GM11168 (cell line): Measurements from ENCODE around the gene ZNF750.

ENCODE experiments used
- in situ Hi-C: fragments of 300-500 bp; cut with MboI; formaldehyde crosslinking; loops from one replicate; pipeline ENCODE4 v1.12.0; 2022; ENCODE audit warnings: low sequenced_read_pairs; ENCODE audit not compliant: unreplicated experiment

ZNF750 gene

DNA sequence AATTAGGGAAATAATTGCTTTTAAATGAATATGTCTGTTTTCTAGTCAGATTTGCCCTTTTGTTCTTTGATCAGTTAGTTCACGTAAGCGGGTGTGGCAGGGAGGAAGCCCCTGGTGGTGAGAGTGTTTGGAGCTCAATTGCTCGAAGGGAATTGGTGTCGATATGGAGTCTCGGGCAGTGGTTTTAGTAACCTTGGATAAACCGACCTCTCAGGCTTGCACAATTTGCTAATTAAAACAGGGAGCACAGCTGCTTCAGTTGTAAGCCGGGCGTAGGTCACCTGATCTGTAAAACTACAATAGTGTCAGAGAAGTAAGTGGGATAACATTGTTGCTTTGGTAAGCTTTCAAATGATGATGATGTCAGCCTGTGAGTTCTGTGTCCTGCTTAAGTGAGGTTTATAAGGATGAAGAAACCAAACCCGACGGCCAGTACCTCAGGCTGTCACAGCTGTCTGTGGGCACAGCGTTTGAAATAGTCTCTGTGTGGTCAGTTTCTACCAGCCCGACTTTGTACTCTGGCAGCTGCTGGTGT is 2.9 kb downstream of the ZNF750 start:
- in situ Hi-C loops = no loop called here

- in situ Hi-C loops = no loop called here
Measured at GRCh38 chr17:82835766-82836512, 3.9 kb downstream of the ZNF750 start.

DNA sequence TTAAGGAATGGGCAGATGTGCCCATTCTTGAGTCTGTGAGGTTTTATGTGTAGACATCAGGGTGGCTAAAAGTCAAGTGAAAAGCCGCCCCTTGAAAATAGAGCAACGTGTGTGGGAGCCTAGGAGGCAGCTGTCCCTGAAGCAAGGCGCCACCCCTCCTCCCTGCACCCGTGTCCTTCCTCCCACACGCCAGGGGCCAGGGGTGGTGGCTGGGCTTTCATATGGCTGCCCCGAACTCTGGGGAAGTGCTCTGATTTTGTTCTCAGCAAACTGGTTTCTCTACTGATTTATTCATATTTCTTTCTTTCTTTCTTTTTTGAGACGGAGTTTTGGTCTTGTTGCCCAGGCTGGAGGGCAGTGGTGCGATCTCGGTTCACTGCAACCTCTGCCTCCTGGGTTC is 4.7 kb downstream of the ZNF750 start:
- in situ Hi-C loops = no loop called here

DNA sequence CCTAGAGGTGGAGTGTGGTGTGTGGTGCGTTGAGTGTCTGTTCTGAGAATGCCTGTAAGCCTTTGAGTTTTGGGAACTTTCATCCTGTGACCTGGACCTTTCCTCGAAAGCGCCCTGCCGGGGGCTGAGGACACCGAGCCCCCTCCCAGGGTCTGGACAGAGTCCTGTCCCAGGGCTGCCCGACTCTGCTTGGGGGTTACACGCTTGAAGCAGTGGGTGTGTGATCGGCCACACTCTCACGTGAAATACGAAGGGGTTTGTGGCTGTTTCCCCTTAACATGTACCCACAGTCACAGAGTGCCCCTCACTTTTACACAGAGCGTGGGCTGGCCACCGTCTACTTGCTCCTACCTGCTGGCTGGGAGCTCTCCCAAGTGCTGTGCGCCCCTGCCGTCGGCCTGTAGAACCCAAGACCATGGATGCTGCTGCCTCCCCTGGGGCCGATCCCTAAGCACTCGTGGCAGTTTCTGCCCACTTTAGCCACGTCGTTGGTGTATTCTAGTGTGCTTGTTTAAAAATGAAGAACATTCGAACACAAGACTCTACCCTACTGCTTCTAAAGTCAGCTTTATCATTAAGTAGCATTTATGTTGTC is 6.8 kb downstream of the ZNF750 start:
- in situ Hi-C loops = no loop called here

DNA sequence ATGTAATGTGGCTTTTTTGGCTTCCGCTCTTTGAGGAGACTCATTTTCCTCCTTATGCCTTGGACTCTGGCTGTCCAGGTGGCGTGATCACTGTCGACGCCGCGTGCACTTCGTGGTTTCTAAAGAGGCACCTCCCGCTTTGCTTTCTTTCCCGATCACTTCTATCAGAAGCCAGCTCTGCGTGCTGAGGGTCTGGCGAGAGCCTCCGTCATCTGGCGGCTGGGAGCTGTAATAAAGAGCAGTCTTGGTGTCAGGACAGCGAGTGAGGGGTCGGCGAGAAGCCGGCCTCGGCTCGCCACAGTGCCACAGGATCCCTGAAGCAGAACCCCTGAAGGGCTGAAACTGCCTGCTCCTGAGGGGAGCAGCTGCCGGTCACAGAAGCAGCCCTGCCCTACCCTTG is 7.4 kb downstream of the ZNF750 start:
- in situ Hi-C loops = no loop called here

GRCh38 chr17:82831818-82832200 is 8.0 kb downstream of the ZNF750 start:
- in situ Hi-C loops = no loop called here

DNA sequence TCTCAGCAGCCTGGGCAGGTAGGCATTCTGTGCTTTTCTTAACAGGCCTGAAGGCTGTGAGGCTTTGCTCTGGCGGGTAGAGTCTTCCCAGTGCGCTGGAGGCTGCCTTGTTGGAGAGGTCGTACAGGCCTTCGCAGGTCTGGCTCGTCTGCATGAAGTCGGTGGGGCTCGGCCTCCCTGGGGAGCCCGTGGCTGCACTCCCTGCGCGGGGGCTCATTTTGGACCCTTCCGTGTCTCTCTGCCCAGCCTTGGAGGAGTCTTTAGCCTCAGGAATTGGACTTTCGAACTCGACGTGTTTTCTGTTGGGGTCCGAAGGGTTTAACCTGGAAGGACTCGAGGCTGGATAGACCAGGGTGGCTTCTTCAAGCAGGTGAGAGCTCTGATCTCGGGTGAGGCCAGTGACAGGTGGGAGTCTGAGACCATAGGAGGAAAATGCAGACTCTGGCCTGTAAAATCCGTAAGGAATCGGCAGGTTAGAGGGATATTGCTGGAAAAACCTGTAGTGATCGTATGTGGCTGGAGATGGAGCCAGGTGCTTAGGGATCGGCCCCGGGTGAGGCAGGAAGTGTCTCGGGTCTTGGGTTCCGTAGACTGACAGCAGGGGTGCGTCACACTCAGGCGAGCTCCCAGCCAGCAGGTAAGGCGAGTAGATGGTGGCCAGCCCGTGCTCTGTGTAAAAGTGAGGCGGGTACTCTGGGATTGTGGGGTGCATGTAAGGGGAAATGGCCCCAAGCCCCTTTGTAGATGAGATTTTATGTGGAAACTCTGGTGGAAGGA is 8.6 kb downstream of the ZNF750 start:
- in situ Hi-C loops = no loop called here

GRCh38 chr17:82830249-82830661 is 9.6 kb downstream of the ZNF750 start:
- in situ Hi-C loops = no loop called here

DNA sequence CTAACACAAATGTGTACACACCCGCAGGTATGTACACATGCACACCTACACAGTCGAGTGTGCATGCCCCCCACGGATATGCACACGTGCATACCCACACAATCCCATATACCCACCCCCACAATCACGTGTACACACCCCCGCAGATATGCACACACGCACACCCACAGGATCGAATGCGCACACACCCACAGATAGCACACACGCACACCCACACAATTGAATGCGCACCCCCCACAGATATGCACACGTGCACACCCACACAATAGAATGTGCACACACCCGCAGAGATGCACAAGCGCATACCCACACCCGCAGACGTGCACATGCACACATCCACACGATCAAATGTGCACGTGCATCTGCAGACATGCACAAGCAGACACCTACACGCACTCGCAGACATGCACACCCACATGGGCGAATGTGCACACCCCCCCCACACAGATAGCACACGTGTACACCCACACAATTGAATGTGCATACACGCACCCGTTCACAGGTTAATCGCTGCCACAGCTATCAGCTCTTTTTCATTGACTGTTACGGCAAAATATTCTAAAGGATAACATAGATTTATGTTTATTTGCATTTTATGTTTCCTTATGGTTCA is 10.8 kb downstream of the ZNF750 start:
- in situ Hi-C loops = no loop called here

GRCh38 chr17:82826956-82827355 is 12.9 kb downstream of the ZNF750 start:
- in situ Hi-C loops = no loop called here

DNA sequence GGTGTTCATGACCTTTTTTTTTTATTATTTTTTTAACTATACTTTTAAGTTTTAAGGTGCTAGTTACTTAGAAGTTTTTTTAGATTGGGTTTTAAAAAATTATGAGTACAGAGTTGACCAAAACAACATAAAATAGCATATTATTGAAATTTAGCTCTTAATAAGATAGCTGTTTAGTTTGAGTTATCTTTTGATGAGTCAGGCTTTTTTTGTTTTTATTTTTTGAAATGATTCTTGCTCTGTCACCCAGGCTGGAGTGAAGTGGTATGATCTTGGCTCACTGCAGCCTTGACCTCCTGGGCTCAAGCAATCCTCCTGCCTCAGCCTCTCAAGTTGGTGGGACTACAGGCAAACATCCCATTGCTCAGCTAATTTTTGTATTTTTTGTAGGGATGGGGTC is 13.6 kb downstream of the ZNF750 start:
- in situ Hi-C loops = no loop called here

GRCh38 chr17:82825540-82826124 is 14.2 kb downstream of the ZNF750 start:
- in situ Hi-C loops = no loop called here

DNA sequence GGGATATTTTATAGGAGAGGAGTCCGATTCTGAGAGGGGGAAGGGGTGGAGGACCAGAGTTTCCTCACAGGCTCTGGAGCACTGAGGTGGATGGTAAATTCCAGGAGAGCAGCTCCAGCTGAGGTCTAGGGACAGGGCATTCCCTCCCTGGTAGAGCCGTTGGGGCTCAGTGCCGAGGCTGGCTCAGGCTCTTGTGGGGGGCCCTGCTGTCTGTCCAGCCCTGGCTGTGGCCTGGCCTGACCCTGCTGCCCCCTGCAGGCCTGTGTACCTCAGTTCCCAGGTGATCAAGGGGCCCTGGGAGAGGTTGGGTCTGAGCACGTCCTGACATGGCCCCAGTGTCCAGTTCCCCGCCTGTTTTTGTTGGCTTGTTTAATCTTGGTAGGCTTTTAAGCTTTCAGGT is 16.8 kb downstream of the ZNF750 start:
- in situ Hi-C loops = no loop called here

GRCh38 chr17:82822281-82822680 is 17.5 kb downstream of the ZNF750 start:
- in situ Hi-C loops = no loop called here

GRCh38 chr17:82821554-82821953 is 18.3 kb downstream of the ZNF750 start:
- in situ Hi-C loops = no loop called here

DNA sequence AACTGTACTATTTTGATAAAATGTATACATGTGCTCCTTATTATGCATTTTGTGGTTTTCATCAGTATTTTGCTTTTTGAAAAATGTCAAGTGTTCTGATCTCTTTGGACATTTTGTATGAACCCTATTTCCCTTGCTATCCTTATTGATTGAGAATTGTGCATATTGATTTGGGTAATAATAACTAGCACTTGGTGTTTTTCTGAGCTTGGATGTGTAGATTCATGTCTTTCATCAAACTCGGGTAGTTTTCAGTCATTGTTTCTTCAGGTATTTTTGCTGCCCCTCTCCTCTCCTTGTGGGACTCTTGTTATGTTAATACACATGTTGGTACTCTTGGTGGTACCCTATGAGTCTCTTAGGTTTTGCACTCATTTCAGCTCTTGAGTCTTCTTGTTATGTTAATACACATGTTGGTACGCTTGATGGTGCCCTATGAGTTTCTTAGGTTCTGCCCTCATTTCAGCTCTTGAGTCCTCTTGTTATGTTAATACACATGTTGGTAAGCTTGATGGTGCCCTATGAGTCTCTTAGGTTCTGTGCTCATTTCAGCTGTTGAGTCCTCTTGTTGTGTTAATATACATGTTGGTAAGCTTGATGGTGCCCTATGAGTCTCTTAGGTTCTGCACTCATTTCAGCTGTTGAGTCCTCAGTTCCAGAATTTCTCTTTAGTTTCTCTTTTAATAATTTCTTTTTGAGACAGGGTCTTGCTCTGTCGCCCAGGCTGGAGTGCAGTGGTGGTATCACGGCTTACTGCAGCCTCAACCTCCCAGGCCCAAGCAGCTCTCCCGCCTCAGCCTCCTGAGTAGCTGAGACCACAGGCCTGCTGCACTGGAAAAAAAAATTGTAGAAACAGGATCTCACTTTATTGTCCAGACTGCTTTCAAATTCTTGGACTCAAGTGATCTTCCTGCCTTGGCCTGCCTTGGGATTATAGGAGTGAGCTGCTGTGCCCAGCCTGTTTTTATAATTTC is 19.3 kb downstream of the ZNF750 start:
- in situ Hi-C loops = no loop called here

- in situ Hi-C loops = no loop called here
Measured at GRCh38 chr17:82817947-82818346, 21.9 kb downstream of the ZNF750 start.

- in situ Hi-C loops = no loop called here
Measured at GRCh38 chr17:82816358-82816757, 23.5 kb downstream of the ZNF750 start.

- in situ Hi-C loops = no loop called here
Measured at GRCh38 chr17:82815790-82816305, 24.0 kb downstream of the ZNF750 start.
